Stimulated activated naive B cell treated with anti-CD40 and anti-IgM and Interleukin-4, amounts not matched to agents 10 μg/mL and 1 μg/mL and 100 μg/mL, for 72 hours (primary cell): ENCODE results near the gene PHACTR3.

Experiments
- ATAC-seq, 2 donors: fragments of 150-1000 bp; cut with Tn5 transposase; replicated peaks; 2 replicates each; pipeline ENCODE4 v1.10.0; 2021; ENCODE audit warnings: moderate library complexity in 1 of 2
- DNase-seq: peaks from one replicate; pipeline ENCODE4 v3.0.0; 2021
- H3K27ac Mint-ChIP-seq: one replicate; pipeline ENCODE4 v1.8.0; 2022; ENCODE audit warnings: mild to moderate bottlenecking, mixed read lengths
- H3K27me3 Mint-ChIP-seq, 2 donors: one replicate each; pipeline ENCODE4 v1.8.0; 2022; ENCODE audit warnings: mixed read lengths in 2 of 2
- H3K36me3 Mint-ChIP-seq, 2 donors: one replicate each; pipeline ENCODE4 v1.8.0; 2022; ENCODE audit warnings: mixed read lengths in 2 of 2, mild to moderate bottlenecking in 1 of 2
- H3K4me1 Mint-ChIP-seq, 2 donors: one replicate each; pipeline ENCODE4 v1.8.0; 2022; ENCODE audit warnings: mixed read lengths in 2 of 2, mild to moderate bottlenecking in 1 of 2
- H3K4me3 Mint-ChIP-seq, 2 donors: one replicate each; pipeline ENCODE4 v1.8.0; 2022; ENCODE audit warnings: mild to moderate bottlenecking in 2 of 2, mixed read lengths in 2 of 2, moderate library complexity in 1 of 2
- H3K9me3 Mint-ChIP-seq, 2 donors: one replicate each; pipeline ENCODE4 v1.8.0; 2022; ENCODE audit warnings: mixed read lengths in 2 of 2, mild to moderate bottlenecking in 1 of 2

The PHACTR3 gene

DNA sequence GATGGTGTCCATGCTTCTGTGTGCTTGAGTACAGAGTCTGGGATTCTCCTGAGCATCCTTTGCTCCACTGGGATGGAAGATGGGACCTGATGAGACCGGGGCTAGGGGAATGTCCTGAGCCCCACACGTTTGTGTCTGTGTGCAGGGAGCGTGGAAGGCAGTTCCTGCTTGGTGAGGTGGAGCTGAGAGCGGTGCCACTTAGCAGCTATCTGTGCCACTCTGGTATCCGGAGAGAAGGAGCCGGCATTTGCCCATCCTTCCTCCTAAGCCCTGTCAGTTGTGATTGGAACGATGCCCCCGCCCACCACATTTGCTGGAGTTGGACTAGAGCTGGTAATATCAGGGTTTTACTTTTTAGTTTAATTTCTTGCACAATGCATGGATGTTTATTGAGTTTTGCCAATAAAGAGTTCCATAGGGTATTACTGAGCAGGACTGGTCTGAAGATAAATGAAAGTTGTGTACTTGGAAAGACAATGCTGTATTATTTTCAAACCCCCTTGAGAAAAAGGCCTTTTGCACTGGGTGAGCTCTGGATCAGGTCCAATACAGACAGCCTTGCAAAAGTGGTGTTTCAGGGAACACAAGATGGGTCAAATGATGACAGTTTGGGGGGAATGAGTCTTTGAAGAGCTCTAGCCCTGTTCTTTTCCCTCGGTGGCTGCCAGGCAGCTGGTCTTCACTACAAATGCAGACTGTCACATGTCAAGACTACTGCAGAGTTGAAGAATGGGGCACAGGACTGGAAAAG is 198.3 kb downstream of the PHACTR3 start:
- no peaks in the 10 kb centered on the region for H3K36me3 Mint-ChIP-seq
- no peaks in the 10 kb centered on the region for H3K4me1 Mint-ChIP-seq
- H3K27ac Mint-ChIP-seq = no peak overlapping the region
- H3K9me3 Mint-ChIP-seq = peaks cover 13 to 14% of the 10 kb centered on the region in 2 donors
- ATAC-seq (no peak), DNase-seq (no peak)
- no peak overlapping the region for H3K4me3 Mint-ChIP-seq
- peaks cover 11 to 26% of the 10 kb centered on the region in 2 donors for H3K27me3 Mint-ChIP-seq

DNA sequence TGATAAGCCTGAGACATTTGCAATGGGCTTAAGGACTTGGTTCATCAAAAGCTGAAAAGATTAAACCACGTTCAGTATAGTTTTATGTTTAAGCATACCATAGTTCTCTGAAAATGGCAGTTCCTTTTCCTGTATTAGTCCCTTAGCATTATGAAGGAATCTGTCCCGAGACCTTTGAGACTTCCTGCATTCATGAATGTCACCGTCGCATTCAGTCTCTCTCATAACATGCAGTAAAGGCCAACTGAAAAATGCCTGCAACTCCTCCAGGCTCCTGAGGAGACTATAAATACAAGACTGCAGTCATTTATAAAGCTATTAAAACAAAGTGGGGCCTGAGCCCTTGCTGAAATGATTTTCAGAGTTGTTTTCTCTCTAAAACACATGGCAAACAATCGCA is 200.0 kb downstream of the PHACTR3 start:
- Mint-ChIP-seq H3K36me3 (no peaks in the 10 kb centered on the region), H3K4me1 (no peaks in the 10 kb centered on the region), H3K27me3 (peaks cover 11 to 22% of the 10 kb centered on the region in 2 donors), H3K4me3 (no peak overlapping the region), H3K27ac (no peak overlapping the region), H3K9me3 (peaks cover 11 to 14% of the 10 kb centered on the region in 2 donors)
- no peak for ATAC-seq
- no peak for DNase-seq

DNA sequence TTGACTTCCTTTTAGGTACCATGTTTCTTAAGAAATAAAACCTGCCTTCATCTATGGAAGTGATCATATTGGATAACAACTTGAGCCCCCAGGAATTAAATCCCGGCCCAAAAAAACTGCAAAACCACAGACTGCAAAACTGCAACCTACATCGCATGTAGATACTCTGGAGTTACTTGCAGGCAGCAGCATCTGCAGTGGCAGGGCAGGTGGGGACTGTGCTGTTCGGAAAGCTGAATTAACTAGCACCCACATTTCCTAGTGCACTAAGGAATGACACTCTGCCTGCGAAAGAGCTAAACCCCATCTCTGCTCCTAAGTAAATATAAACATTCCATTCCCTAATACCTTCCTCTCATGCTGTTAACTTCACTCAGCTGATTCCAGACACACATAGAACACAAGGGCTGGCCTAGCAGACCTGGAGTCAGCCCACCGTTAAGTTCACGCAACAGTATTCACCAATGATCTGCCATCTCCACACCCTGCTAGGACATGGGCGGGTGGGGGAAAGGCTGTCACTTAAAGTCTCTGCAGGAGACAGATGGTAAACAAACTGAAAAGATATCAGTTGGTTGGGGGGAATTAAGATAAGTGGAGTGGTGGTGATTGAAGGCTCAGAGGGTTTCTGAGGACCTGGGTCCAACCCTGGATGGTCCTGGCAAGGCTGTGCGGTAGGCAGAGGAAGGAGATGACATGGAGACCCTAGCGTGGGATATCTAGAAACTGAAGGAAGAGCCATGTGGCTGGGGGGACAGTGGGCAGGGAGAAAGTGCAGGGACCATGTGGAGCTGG is 200.7 kb downstream of the PHACTR3 start:
- DNase-seq (no peak), ATAC-seq (no peak)
- H3K4me3 Mint-ChIP-seq = no peak overlapping the region
- H3K36me3 Mint-ChIP-seq = no peaks in the 10 kb centered on the region
- H3K27me3 Mint-ChIP-seq = peaks cover 11 to 22% of the 10 kb centered on the region in 2 donors
- no peaks in the 10 kb centered on the region for H3K4me1 Mint-ChIP-seq
- H3K9me3 Mint-ChIP-seq = peaks cover 8 to 9% of the 10 kb centered on the region in 2 donors
- no peak overlapping the region for H3K27ac Mint-ChIP-seq

DNA sequence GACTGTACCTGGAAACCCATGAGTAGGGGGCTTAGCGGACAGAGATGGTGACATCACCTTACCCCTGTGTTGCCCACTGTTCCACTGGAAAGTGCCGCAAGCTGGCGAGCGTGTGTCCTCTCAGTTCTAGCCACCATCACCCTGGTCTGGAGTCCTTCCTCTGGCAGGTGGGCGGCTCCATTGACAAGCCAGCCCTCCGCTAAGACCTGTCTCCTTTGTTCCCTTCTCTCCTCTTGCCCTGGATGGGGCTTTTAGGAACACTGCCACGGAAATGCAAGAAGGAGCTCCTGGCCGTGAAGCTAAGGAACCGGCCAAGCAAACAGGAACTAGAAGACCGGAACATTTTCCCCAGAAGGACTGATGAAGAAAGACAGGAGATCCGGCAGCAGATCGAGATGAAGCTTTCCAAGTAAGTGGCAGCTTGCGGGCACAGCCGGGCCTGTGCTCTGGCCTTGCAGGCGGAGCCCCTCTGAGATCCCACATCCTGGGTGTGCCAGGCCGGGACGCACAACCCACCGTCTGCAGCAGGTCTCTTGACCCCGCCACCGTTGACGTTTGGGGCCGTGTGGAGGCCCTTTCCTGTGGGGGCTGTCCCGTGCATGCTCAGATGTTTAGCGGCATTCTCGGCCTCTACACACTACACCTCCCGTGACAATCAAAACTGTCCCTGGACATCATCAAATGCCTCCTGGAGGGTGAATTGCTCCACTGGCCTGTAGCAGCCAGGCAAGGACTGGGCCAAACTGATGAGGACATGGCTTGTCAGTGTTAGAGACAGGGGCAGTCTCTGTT is 201.6 kb downstream of the PHACTR3 start:
- H3K4me1 Mint-ChIP-seq = no peaks in the 10 kb centered on the region
- peaks cover 11 to 22% of the 10 kb centered on the region in 2 donors for H3K27me3 Mint-ChIP-seq
- no peak for ATAC-seq
- no peak overlapping the region for H3K27ac Mint-ChIP-seq
- H3K9me3 Mint-ChIP-seq = peaks cover 2 to 3% of the 10 kb centered on the region in 2 donors
- H3K36me3 Mint-ChIP-seq = no peaks in the 10 kb centered on the region
- DNase-seq = no peak
- H3K4me3 Mint-ChIP-seq = no peak overlapping the region

DNA sequence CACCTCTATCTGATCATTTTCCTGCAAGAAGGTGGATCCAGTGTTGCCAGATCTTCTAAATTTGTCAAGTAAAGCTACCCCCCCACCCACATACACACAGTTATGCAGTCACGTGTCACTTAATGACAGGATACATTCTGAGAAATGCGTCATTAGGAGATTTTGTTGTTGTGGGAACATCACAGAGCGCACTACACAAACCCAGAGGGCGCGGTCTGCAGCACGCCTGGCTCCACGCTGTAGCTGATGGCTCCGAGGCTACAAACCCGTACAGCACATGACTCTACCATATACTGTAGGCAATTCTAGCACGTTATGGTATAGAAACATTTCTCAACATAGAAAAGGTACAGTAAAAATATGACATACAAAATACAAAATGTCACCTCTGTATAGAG is 202.2 kb downstream of the PHACTR3 start:
- Mint-ChIP-seq H3K9me3 (no peaks in the 10 kb centered on the region), H3K27me3 (peaks cover 11 to 22% of the 10 kb centered on the region in 2 donors), H3K27ac (no peak overlapping the region), H3K4me1 (no peaks in the 10 kb centered on the region), H3K36me3 (no peaks in the 10 kb centered on the region), H3K4me3 (no peak overlapping the region)
- DNase-seq = no peak
- no peak for ATAC-seq

DNA sequence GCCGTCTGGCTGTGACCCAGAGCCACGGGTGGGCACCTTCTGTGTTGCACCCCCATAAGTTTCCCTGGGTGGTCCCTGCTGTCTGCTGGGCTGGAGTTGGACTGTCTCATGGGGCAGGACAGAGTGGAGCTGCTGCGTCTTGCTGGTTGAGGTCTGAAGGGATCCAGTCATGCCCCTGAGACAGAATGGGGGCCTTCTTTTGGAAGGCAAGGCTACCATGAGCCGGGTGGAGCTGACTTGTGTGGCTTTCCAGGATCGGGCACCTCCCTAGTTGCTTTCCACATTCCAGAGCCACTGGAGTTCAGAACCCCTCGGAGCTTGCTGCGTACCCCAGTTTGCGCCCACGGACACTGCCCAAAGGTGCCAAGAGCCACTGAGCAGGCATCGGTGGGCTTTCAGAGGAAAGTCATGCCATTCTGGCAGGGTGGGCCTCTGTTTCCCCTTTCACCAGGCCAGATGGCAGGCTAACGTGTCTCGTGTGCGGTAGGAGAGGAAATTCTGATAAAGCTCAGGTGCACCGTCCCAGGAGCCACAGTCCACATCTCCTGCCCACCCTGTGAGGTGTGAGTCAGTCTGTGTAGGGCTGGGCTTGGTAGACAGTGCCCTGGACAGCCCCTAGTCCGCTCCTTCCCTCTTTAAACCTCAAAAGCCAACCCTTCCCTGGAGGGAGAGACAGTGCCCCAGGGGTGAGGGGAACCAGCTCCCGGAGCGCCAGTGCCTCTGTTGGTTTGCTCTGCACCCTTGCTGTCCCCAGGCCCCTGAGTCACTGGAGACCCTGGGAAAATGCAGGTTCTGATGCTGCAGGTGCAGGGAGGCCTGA is 203.8 kb downstream of the PHACTR3 start:
- Mint-ChIP-seq H3K4me3 (no peak overlapping the region), H3K4me1 (no peaks in the 10 kb centered on the region), H3K9me3 (no peaks in the 10 kb centered on the region), H3K36me3 (no peaks in the 10 kb centered on the region), H3K27me3 (peaks cover 3 to 14% of the 10 kb centered on the region in 2 donors), H3K27ac (no peak overlapping the region)
- no peak for ATAC-seq
- DNase-seq = no peak

DNA sequence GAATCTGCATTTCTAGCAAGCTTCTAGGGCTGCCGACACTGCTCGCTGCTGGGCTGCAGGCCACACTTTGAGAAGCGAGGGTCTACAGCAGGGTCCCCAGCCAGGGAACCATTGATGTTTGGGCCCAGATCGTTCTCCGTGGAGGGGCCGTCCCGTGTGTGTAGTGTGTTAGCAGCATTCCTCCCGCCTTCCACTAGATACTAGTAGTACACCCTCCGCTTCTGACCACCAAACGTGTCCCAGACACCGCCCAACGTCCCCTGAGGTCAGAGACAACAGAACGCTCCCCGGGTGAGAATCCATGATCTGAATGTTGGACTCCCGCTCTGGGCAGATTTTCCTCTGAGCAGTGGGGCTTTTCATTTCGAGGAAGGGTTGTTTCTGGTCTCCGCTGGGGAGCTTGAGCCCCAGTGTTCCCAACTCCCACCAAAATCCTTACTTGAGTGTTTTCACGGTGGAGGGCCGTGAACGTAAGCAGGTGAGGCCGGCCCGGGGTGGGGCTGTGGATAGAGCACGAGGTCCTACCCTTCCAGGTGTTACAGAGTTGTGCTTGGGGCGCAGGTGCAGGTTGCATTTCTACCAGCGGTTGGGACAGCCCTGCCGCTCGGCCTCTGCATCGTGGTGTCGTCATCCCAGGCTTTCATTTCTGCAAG is 204.5 kb downstream of the PHACTR3 start:
- H3K4me1 Mint-ChIP-seq = no peaks in the 10 kb centered on the region
- DNase-seq = no peak
- no peak overlapping the region for H3K27ac Mint-ChIP-seq
- peaks cover 3 to 14% of the 10 kb centered on the region in 2 donors for H3K27me3 Mint-ChIP-seq
- H3K4me3 Mint-ChIP-seq = no peak overlapping the region
- H3K9me3 Mint-ChIP-seq = no peaks in the 10 kb centered on the region
- no peak for ATAC-seq
- no peaks in the 10 kb centered on the region for H3K36me3 Mint-ChIP-seq

DNA sequence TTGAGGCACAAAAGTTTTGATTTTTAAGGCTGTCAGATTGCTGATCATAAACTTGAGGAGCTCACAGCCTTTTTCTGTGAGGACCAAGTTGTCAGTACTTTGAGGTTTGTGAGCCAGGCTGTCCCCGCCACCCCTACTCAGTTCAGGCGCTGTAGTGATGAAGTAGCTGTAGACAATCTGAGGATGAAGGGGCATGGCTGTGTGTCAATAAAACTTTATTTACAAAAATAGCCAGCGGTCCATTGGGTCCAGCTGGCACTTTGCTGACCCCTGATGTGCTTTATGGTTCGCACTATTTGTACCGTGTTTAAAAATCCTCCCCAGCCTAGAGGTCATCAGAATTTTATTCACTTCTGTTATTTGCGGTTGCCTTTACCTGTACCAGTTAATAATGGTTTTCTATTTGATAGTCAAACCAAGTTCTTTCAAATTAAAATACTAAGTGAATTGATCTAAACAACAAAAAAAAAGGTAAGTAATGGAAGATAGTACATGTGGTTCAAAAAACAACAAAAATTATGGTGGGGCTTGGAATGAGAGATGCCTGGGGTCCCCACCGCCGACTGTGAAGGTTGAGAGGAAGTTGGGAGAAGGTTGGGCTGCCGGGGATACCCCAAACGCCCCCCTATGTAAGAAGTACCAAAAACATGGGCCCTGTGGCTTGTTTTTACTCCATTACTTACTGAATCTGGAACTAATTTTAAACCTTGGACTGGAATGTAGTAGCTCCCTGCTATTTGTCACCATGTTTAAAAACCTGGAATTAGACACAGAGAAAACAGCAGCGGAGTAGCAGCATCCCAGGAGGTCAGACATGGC is 205.5 kb downstream of the PHACTR3 start:
- H3K27ac Mint-ChIP-seq = no peak overlapping the region
- H3K4me3 Mint-ChIP-seq = no peak overlapping the region
- DNase-seq = no peak
- no peaks in the 10 kb centered on the region for H3K4me1 Mint-ChIP-seq
- peaks cover 9 to 11% of the 10 kb centered on the region in 2 donors for H3K27me3 Mint-ChIP-seq
- no peak for ATAC-seq
- no peaks in the 10 kb centered on the region for H3K9me3 Mint-ChIP-seq
- H3K36me3 Mint-ChIP-seq = no peaks in the 10 kb centered on the region

DNA sequence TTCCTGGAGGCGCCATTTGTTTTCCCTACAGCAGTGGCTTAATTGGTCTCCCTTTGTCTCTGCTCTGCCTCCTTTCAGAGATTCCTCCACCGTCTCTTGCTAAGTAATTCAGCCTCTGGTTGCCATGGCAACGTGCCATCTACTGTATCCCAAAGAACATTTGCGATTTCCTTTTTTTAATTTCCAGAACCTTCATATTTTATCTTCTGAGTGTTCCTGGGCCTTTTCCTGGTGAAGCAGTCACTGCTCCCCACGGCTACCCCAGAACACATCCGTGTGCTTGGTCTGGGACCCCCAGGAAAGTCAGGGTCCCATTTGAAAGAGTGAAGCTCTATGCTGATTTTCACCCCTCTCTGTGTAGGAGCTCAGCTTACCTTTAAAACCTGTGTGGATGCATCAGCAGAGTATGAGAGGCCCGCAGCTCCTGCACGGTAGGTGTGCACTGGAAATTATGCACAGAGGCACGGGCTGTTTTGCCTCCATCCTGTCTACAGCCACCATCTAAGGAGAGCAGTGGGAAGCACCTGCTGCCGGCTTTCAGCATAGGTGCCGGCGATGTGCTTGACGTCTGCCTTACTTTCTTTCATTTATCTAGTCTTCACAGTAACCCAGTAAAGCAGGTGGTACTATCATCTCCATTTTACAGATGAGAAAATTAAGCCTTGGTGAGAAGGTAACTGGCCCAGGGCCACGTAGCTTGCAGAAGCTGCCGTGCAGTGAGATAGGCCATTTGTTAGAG is 206.3 kb downstream of the PHACTR3 start:
- Mint-ChIP-seq H3K27me3 (peaks cover 4 to 6% of the 10 kb centered on the region in 2 donors), H3K4me3 (no peak overlapping the region), H3K36me3 (no peaks in the 10 kb centered on the region), H3K4me1 (no peaks in the 10 kb centered on the region), H3K27ac (no peak overlapping the region), H3K9me3 (no peaks in the 10 kb centered on the region)
- ATAC-seq = no peak
- DNase-seq = no peak

DNA sequence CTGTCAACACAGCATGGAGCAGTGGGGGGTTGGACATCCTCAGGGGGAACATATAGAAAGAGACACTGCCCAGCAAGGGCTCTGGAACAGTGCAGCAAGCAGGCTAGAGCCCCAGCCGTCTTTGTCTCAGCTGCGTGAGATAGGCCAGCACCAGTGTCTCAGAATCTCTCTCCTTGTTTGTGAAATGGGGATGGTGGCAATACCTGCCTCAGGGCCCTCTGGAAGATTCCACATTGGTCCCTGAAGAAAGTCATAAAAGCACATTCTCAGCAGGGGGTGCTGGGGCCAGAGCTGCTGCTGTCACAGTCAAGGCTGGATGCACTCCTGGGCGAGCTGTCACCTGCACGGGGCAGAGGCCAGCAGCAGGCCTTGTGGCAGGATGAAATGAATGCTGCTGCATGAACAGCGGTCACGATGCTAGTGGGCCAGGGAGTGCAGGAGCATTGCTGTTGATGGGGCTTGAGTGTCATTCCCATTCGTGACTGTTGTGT is 207.4 kb downstream of the PHACTR3 start:
- Mint-ChIP-seq H3K4me1 (no peaks in the 10 kb centered on the region), H3K4me3 (no peak overlapping the region), H3K27ac (no peak overlapping the region), H3K27me3 (peaks cover 0 to 6% of the 10 kb centered on the region in 2 donors), H3K36me3 (no peaks in the 10 kb centered on the region), H3K9me3 (no peaks in the 10 kb centered on the region)
- no peak for ATAC-seq
- DNase-seq = no peak

DNA sequence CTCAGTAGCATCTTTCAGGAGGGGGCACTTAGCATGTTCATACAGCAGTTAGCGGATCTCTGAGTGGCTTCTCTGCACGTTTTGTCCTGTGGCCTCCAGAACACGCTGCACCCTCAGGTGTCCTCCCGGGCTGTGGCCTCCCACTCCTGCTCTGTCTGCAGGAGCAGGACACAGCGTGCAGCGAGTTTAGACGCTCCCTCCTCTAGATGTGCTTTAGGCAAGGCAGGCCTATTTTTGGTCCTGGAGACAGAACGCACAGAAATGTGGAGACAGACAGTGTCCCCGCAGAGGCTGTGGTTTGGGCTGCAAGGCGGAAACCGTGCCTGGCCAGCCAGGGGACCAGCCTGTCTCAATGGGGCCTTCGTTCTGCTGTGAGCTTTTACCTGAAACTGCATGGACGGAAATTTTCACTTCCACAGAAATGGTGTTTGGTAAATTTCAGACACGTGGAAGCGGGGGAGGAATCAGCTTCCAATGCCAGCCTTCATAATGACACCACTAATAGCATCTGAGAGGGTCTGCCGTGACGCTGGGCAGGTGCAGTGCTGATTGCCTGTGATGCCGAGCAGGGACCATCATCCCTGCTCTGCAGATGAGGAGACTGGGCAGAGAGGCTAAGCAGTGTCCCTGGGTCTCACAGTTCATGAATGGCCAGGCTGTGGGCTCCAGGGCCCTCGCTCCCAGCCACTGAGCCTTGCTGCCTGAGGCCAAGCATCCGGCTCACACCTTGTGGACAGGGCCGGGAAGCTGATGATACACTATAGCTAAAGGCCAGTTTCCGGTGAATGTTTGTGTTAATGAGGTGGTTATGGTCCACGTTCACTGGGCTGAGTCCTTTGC is 208.2 kb downstream of the PHACTR3 start:
- Mint-ChIP-seq H3K4me3 (no peak overlapping the region), H3K36me3 (no peaks in the 10 kb centered on the region), H3K27ac (no peak overlapping the region), H3K27me3 (peaks cover 0 to 6% of the 10 kb centered on the region in 2 donors), H3K4me1 (no peaks in the 10 kb centered on the region), H3K9me3 (no peaks in the 10 kb centered on the region)
- DNase-seq = no peak
- no peak for ATAC-seq
